Activated CD4-positive, CD25-positive, alpha-beta regulatory T cell treated with anti-CD3 and anti-CD28 coated beads, Interleukin-2, amount 50 U/mL, for 16 hours (primary cell): ENCODE data around the gene AGR2.

Experiments
- DNase-seq: peaks from one replicate; pipeline ENCODE4 v3.0.0-alpha.2; 2020; ENCODE audit warnings: low read depth, low spot score

AGR2 gene

DNA sequence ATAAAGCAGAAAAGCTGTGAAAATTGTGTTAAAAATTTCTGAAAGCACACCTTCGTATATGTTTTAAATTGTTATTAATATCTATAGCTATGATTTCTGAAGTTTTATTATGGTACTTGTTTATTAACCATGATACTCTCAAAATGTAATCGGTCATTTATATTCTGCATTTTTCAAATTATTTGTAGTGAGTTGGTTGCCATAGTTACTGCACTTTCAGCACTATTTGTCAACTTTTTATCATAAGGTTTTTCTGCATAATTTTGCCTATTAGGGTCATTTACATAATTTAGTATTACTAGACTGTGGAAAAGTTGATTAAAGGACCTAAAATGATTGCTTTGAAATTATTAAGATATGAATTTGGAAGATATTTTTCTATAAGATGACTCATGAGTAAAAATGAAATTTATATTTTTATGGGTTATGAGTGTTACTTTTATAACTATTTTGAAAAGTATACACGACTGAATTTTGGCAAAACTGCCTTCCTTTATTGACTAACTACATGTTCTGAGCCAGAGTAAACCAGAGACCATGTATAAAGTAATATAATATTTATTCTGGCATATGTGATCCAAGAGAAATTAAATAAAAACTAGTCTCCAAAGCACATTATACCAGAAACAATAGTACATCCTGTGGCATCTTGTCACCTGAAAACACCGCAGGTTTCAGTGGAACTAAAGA, 7.9 kb upstream of the AGR2 start:
- DNase-seq: no peak

DNA sequence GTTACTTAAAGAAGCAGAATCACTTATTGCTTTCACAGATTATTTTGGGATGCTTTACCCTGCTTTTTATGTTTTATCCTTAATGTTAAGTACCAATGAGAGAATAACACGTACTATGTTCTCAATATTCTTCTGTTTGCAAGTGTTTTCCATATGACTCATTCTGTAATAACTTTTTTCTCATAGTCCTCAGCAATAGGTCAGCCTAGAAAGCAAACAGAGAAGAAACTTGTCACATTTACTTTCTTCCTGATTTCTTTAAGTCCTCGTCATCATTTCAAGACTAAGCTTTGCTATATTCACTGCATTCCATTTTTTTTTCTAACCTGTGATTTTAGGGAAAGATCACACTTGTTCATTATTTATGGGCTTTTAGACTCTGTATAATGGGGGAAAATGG, 6.8 kb upstream of the AGR2 start:
- DNase-seq: no peak

DNA sequence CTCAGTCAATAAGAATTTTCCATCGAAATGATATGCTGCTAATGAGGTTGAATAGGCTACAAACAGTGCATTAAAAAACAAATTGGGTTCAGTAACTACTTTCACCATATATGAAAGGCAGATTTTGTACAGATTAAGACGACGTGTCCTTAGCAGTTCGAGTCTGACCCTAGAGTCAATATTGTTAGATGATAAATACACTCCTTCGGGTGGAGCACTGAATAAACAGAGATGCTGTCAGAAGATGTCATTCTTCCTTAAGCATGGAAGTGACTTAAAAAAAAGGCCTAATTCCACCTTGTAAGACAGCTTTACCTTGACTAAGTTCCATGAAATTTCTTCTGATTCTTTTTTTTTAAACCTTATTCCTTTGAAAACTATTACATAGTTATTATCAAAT, 5.8 kb upstream of the AGR2 start:
- DNase-seq: no peak

DNA sequence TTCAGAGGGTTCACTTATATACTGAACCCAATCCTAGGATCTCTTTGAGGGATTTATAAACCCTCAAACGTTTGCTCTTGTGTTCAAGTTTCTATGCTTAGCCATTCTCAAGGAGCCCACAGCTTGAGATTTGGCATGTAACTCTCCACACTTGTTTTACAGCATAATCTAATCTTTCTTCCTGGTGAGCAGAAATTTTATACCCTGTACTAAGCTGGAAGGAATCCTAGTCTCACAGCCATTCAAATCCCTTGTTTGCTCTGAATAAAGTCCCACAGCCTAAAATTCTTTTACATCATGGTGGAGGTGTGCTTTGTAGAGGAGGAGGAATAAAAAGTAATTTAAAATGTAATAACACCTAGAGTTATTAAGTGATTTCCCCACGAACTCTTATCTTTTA, 5.3 kb upstream of the AGR2 start:
- DNase-seq: no peak

DNA sequence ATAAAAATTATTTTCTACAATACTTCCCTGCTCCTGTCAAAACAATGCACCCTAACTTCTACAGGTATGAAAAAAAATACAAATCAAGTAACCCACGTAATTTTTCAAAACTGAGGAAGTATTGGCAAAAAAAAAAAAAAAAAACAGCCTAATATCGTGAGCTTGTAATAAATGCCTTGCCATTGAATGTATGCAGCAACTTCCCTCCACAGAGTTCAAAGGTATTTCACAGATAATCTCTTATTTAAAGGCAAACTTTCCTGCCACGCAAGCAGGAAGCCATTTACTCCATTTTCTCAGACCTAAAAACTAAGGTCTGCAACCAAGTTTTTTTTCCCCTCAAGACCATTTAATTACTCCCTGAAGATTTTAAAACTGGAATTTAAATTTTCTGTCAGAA, 642 bp upstream of the AGR2 start:
- DNase-seq: no peak

DNA sequence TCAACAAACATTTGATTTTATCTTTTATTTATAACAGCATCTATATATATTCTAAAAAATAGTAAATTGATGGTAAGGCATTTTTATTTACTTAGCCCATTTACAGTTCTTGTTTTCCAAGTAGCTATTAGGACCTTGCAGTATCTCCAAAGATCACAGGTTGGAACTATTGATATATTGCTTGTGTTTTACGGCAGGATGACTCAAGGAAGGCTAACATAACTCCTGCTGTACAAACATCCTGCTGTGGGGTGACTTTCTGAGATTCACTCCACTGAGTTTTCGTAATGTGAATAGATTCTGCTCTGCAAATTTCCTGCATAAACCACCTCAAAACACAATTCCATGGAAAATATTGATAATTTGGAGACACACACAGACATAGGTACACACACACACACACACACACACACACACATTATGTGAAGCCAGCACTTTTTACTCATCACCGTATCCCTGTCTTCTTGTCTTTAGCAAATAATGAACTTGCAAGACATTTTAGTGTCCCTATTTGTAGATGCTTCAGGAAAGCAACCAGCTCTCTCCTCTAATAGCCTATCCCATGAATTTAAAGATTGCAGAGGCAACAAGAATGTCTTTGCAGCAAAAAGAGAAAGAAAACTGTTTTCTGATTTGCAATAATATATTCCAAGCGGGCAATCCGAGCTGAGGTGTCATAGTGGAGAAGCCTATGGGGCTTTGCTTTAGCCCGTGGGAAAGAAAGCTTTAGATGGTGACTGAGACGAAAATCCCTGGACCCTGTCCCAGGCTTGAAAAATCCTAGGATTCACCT, 722 bp downstream of the AGR2 start:
- DNase-seq: no peak

DNA sequence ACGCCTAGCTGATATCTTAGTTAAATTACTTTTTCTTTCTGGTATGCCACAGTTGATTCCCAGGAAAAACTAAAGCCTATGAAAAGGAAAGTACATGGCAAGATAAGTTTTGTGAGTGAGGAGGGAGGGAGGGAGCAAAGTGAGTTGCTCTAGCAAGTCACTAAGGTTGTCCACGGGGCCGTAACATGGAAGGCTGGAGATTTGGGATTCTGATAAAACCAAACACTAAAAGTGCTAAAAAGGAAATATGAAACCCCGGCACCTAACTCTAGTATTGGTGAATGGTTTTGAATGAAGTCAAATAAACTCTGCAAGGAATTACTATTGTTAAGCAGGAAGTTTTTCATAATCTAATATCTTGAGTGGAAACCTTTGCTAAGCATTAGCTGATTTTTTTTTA, 1.7 kb downstream of the AGR2 start:
- DNase-seq: no peak

DNA sequence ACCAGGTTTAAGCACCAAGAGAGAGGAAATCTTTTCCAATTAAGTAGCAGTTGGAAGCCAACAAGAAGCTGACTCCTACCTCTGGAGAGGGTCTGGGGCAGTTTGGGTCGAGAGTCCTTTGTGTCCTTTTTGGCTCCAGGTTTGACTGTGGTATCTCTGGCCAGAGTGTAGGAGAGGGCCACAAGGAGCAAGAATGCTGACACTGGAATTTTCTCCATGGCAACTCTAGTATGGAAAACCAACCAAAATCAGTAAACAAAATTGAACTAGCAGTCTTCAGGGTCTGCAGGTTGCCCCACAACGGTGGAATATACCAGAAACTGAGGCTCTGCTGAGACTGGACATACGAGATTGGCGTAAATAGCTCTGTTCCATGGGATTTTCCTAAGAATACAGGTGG, 3.2 kb downstream of the AGR2 start:
- DNase-seq: no peak

DNA sequence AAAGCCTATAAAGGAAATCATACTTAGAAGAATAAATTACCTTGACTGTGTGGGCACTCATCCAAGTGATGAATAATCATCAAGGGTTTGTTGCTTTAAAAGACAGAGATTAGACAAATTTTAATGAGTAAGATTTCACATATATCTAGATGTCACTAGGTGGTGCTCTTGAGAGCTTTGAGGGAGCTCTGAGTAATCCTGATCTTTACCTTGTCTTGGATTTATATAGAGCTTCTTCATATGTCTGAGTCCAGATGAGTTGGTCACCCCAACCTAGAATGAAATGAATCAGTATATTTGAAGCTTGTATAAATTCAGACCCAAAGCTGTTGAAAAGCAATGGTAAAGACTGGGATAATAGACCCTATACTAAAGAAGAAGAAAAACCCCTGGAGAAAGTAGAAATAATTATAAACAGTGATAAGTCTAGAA, 3.7 kb downstream of the AGR2 start:
- DNase-seq: no peak

DNA sequence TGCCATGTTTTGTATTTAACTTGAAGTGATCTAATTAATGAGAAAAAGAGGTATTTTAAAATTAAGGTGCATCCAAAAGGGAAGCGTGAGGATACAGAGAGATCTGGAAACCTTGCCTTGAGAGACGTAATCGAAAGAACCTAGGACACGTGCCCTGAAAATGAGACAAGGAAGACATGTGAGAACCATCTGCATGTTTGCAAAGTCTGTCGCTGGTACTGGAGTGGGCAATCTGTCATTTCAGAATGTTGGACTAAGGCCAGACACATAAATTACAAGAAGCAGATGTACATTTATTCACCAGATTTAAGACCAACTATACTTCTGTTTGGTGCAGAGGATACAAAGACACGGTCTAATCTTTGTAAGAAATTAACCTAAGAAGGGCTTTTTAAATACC, 9.2 kb downstream of the AGR2 start:
- DNase-seq: no peak

DNA sequence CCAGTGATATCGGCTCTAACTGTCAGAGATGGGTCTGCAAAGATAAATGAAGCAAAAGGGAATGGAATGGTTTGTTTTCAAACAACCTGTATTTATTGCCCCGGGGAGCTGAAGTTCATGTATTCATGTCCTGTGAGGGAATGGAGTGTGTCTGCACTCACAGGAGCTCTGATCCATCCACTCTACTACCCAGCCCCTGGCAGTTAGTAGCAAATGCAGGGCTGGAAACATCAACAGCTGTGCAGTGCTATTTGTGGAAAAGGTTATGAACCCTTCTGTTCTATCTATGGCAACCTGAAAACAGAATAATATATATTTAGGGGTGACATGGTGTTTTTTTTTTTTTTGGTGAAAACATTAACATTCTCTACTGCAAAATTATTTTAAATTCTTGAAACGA, 9.8 kb downstream of the AGR2 start:
- DNase-seq: no peak

DNA sequence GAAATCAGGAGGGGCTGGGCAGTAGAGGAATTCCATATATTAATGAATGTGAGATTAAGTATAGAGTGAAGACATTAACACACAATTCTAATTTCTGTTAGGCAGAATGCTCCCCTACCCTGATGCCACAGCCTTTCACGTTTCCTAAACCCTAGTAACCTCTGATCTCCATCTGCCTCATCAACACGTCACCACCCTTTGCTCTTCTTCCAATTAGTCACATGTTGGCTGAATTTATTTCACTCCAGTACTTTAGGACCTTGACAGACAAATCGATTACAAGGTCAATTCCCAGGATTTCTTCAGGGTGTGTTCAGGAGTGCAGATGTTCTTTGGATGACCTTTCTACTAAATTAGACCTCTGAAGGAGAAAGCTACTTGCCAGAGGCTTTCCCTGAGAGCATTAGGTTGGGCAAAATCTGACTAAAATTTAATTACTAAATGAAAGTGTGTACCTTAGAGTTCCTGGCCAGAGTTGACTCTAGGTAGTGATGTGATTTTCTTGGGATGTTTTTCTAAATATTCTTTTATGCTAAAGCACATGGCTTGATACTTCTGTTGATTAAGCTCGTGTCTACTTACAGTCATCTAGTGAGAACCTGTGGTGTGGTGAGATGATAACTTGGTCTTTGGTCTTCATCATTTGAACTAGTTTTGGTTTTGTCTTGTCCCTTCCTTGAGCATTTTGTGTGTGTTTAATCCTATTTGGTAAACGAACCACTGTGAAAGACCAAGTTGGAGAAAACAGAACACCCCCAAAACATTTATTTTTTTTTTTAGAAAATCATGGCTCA, 12.7 kb downstream of the AGR2 start:
- DNase-seq: no peak

DNA sequence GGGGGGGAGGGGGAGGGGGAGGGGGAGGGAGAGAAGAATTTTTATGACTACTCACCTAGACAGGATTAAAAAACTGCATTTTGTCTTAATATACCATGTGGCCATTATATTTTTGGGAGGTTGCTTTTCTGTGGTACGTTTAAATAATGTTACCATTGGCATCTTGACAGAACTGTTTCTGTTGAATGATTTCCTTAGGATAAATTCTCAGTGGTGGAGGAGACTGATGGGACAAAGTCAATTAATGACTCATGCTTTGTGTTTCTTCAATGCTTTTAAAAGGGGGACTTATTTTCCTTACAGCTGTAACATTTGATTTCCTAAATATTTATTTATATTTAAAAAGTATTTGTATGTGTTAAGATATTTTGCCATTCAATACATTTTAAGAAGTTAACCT, 13.7 kb downstream of the AGR2 start:
- no peak for DNase-seq

DNA sequence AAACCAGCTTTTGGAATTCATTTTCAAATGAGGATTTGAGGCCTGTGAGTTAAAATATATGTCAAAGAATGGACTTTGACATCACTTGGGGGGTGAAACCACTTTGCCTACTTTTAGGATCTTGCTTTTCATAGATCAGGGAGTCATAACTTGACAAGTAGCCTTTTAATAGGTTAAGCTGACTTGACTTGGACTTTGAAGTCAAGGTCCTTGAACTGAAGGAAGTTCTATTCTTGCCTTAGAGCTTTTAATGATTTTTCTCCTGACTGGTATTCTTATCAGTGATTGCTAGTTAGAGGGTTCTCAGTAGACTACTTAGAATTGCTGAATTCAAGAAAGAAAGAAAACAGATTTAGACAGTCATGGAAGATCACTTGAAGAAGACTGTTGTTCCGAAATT, 17.7 kb downstream of the AGR2 start:
- DNase-seq: no peak

DNA sequence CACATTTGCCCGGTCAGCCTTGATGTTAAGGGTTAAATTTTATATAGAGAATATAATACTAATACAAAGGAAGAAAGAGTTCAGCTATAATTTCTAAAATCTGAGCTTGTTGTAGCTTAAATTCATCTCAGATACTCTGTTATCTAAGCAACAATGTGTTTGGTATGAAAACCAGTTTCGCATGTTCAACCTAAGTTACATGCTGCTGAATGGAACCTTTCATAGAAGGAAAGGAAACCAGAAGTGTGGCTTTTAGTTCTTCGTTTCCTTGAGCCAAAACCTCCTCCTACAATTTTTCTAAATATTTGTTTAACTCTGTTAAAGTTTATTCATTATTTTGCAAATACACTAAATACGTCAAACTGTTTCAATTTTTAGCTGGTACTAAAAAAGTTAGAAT, 18.5 kb downstream of the AGR2 start:
- DNase-seq: no peak

DNA sequence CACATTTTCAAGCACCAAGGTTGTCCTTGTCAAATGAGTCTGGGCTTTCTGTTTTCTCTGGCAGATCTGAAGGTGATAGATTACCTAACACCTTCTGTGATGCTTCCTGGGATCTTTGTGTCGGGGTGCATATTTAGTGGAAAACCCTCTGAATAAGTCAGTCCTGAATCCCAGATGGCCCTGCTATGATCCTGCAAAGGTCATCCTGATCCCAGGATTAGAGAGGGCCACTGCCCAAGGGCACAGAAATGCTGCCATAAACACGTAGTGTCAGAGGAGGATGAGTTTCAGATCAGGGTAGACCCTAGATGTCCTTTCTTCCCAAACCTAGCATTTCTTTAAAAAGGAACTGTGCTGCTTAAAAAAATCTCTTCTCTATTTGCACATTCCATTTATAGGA, 19.0 kb downstream of the AGR2 start:
- no peak for DNase-seq

DNA sequence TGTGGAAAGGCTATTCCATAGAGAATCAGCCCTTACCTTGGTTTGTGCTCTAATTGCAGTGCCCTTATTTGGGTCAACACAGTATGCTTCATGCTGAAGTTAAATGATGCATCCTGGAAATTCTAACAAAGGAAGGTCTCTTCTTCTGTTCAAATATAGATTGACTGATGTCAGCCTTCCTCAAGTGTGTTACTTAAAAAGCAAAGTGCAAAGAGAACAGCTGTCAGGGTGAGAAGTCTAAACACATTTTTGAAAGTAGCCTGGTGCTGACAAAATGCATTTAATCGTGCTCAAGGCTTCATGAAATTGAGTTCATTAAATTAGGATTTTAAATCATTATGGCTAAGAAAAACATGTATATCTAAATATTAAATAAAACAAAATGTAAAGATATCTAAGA, 19.5 kb downstream of the AGR2 start:
- no peak for DNase-seq

DNA sequence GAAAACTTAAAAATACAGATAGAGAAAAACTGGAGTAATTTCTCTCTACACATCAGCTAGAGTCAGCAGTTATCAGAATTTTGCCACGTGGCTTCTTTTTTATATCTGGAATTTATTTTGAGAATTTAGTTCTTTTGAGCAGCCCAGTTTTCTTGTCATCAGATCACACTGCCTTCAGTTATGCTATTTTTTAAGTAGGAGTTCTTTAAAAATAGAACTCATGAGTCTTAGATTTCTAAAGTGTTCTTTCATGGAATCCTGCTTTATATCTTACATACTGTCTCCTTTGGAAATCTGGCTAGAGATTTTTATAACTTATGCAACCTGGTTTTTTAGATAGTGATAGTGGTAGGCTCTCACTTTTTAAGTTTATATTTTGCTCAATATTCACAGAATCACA, 24.2 kb downstream of the AGR2 start:
- no peak for DNase-seq

DNA sequence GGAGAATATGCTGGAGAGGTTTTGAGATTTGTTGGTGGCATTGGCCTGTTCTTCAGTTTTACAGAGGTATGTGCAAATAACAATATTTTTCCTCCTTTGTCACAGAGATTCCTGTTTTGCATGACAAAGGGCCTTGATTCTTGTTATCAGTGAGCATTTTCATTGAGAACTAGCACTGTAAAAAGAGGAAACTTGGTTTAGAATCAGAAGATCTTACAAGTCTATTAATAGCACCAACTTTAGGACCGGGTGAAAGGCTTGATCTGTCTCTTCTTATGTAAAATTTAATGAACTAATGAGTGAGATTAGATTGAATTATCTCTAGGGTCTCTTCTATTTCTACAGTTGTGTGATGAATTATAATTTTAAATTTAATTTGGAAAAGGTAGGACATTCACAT, 25.7 kb downstream of the AGR2 start:
- DNase-seq: no peak

DNA sequence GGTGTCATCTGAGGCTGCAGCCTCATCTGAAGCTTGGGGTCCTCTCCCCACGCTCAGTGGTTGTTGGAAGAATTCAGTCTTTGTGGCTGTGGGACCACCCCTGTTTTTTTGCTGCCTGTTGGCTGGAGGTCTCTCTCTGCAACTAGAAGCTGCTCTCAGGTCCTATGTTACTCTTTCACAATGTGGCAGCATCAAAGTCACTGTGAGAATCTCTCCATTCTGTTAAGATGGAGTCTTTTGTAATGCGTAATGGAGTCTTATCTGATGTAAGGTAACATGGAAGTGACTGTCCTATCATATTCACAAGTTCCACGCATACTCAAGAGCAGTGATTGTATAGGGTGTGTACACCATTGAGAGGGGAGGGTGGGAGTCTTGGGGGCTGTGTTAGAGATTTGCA, 26.3 kb downstream of the AGR2 start:
- DNase-seq: no peak

DNA sequence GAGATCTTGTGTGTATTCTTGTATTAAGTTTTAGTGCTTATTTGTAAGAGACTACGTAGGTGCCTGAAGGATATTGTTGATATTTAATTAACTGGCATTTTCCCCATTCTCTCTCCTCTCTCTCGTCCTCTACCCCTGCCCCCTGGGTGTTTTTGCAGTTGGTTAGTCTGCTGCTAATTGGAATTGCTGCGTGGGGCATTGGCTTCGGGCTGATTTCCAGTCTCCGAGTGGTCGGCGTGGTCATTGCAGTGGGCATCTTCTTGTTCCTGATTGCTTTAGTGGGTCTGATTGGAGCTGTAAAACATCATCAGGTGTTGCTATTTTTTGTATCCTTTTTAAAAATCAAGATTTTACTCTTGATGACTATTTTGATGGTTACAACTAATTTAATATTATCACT, 28.7 kb downstream of the AGR2 start:
- DNase-seq: no peak

DNA sequence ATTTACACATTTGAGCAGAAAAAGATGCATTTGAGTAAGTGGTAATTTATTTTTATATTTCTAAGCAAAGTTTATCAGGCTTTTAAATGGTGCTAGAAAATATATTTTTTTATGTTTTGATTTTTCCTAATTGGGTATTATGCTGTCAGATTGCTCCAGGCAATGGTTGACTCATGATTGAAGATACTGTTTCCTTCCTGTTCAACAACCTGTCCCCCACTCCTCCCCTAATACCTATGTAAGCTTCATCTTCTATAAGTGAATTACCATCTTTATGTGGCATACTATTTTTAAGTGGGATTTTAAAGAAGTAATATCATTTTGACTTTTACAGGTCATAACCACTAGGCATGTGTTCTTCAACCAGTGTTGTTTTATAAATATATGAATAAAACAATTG, 29.8 kb downstream of the AGR2 start:
- no peak for DNase-seq

DNA sequence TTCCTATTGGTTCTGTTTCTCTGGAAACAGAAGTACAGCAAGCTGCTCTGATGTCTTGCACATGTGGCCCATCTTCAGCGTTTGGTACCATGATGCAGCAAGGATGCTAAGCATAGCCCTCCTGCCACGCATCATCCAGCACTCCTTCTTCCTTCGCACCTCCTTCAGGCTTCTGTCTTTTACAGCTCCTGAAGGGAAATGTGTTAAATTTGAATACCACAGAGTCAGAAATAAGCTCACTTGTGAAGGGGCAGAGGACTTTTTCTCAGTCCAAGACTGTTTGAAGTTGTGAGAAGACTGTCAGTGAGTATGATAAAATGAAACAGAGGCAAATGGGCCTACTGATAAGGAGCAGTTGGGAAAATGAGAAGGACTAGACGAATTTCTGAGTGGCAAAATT, 30.5 kb downstream of the AGR2 start:
- DNase-seq: no peak
